Loucy (cell line): ENCODE measurements around the gene CISD2.
"Not testable (repeated sequence)": the region's sequence is repeated elsewhere in the genome, so short reads cannot be mapped to it uniquely, and the experiment has no call there.

ENCODE experiments used
- H2AFZ ChIP-seq: fragments of 200-600 bp; sonication (generic); 2 replicates; pipeline ENCODE4 v1.6.0; 2016; ENCODE audit warnings: antibody characterized with exemption, mild to moderate bottlenecking, low read length, moderate library complexity
- H3F3A ChIP-seq: fragments of 200-600 bp; 2 replicates; pipeline ENCODE4 v1.6.0; 2016; ENCODE audit warnings: antibody characterized with exemption, low read depth, mild to moderate bottlenecking
- H3K27me3 ChIP-seq: fragments of 200-600 bp; sonication (generic); 2 replicates; pipeline ENCODE4 v1.6.1; 2014; ENCODE audit warnings: low read length, mild to moderate bottlenecking; ENCODE audit not compliant: insufficient read depth, poor library complexity, severe bottlenecking
- H3K36me3 ChIP-seq: fragments of 200-600 bp; sonication (generic); 2 replicates; pipeline ENCODE4 v1.6.1; 2016; ENCODE audit warnings: low read length; ENCODE audit not compliant: insufficient read depth
- H3K4me1 ChIP-seq: fragments of 200-600 bp; sonication (generic); 2 replicates; pipeline ENCODE4 v1.5.1; 2014; ENCODE audit warnings: low read length, mild to moderate bottlenecking; ENCODE audit not compliant: insufficient read depth, poor library complexity, severe bottlenecking
- H3K4me2 ChIP-seq: fragments of 200-600 bp; sonication (generic); 2 replicates; pipeline ENCODE4 v1.6.0; 2014; ENCODE audit warnings: antibody characterized with exemption, low read length, low read depth, mild to moderate bottlenecking; ENCODE audit not compliant: poor library complexity, severe bottlenecking
- H3K4me3 ChIP-seq: fragments of 200-600 bp; sonication (generic); 2 replicates; pipeline ENCODE4 v1.5.1; 2014; ENCODE audit warnings: low read length, mild to moderate bottlenecking, mixed read lengths; ENCODE audit not compliant: poor library complexity, severe bottlenecking
- H3K79me2 ChIP-seq: fragments of 200-600 bp; sonication (generic); 2 replicates; pipeline ENCODE4 v1.6.1; 2014; ENCODE audit warnings: low read length; ENCODE audit not compliant: insufficient read depth
- H3K9ac ChIP-seq: fragments of 200-600 bp; sonication (generic); 2 replicates; pipeline ENCODE4 v1.6.0; 2014; ENCODE audit warnings: mild to moderate bottlenecking, low read depth, low read length, moderate library complexity; ENCODE audit not compliant: poor library complexity, severe bottlenecking
- H3K9me2 ChIP-seq: fragments of 200-600 bp; sonication (generic); replicated peaks from 2 replicates; pipeline ENCODE4 v1.6.1; 2016; ENCODE audit warnings: low read depth, low read length, mixed read lengths
- H3K9me3 ChIP-seq: fragments of 200-600 bp; sonication (generic); 2 replicates; pipeline ENCODE4 v1.6.1; 2014; ENCODE audit warnings: mild to moderate bottlenecking, antibody characterized with exemption, low read length, low read depth; ENCODE audit not compliant: insufficient read depth
- H4K20me1 ChIP-seq: fragments of 200-600 bp; sonication (generic); 2 replicates; pipeline ENCODE4 v1.6.0; 2014; ENCODE audit warnings: antibody characterized with exemption, low read length, mild to moderate bottlenecking; ENCODE audit not compliant: insufficient read depth, poor library complexity, severe bottlenecking
- EZH2phosphoT487 ChIP-seq: fragments of 200-600 bp; IDR thresholded peaks from 2 replicates; pipeline ENCODE4 v1.6.1; 2018; ENCODE audit warnings: antibody characterized with exemption, mild to moderate bottlenecking, moderate library complexity, borderline replicate concordance
- TF ChIP-seq, protein P1 (sequence below): fragments of 200-600 bp; sonication (generic); conservative IDR thresholded peaks from 2 replicates; pipeline ENCODE4 v1.5.1; 2014; ENCODE audit warnings: mild to moderate bottlenecking, antibody characterized with exemption, low read length

CISD2 gene

DNA sequence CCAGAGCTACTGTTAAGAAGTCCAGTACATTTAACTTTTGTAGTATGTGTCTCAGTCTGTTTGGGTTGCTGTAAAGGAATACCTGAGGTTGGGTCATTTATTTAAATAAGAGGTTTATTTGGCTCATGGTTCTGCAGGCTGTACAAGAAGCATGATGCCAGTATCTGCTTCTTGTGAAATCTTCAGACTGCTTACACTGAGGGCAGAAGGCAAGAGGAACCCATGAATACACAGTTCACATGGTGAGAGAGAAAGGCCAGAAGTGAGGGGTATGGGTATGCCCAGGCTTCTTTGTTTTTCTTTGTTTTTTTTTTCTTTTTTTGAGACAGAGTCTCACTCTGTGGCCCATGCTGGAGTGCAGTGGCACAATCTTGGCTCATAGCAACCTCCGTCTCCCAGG, 6.0 kb upstream of the CISD2 start:
- Histone ChIP-seq H2AFZ (no peak overlapping the region), H3K36me3 (no peaks in the 10 kb centered on the region), H3K4me2 (no peak overlapping the region), H3K4me3 (no peak overlapping the region), H3K27me3 (no peaks in the 10 kb centered on the region), H3K9me3 (peaks cover 9% of the 10 kb centered on the region), H3K9ac (no peak overlapping the region), H3K79me2 (peaks cover 49% of the 10 kb centered on the region), H3K9me2 (no peaks in the 10 kb centered on the region), H3F3A (no peaks in the 10 kb centered on the region), H4K20me1 (peaks cover 30% of the 10 kb centered on the region), H3K4me1 (peaks cover 36% of the 10 kb centered on the region)
- TF ChIP-seq EZH2phosphoT487 = no peak
- TF ChIP-seq, protein P1, sequence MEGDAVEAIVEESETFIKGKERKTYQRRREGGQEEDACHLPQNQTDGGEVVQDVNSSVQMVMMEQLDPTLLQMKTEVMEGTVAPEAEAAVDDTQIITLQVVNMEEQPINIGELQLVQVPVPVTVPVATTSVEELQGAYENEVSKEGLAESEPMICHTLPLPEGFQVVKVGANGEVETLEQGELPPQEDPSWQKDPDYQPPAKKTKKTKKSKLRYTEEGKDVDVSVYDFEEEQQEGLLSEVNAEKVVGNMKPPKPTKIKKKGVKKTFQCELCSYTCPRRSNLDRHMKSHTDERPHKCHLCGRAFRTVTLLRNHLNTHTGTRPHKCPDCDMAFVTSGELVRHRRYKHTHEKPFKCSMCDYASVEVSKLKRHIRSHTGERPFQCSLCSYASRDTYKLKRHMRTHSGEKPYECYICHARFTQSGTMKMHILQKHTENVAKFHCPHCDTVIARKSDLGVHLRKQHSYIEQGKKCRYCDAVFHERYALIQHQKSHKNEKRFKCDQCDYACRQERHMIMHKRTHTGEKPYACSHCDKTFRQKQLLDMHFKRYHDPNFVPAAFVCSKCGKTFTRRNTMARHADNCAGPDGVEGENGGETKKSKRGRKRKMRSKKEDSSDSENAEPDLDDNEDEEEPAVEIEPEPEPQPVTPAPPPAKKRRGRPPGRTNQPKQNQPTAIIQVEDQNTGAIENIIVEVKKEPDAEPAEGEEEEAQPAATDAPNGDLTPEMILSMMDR = no peak

DNA sequence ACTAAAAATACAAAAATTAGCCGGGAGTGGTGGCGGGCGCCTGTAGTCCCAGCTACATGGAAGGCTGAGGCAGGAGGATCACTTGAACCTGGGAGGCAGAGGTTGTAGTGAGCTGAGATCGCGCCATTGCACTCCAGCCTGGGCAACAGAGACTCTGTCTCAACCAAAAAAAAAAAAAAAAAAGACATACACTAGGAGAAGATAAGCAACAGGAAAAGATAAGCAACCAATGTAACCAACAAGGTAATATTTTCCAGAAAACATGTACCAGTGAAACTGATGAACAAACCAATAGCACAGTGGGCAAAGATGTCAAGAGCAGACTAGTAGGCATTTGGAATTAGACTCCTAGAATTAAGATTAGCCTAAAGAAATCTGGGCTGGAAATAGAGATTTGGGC, 3.5 kb upstream of the CISD2 start:
- H3K9me3 ChIP-seq, H3K27me3 ChIP-seq, H2AFZ ChIP-seq, H3K36me3 ChIP-seq, H3F3A ChIP-seq, H3K9me2 ChIP-seq: not testable (repeated sequence)
- Histone ChIP-seq H4K20me1 (peaks cover 34% of the 10 kb centered on the region), H3K79me2 (peaks cover 66% of the 10 kb centered on the region), H3K9ac (peak overlapping the region; percentile 71), H3K4me2 (peak overlapping the region; percentile 83), H3K4me1 (peaks cover 43% of the 10 kb centered on the region), H3K4me3 (peak overlapping the region; percentile 78)

DNA sequence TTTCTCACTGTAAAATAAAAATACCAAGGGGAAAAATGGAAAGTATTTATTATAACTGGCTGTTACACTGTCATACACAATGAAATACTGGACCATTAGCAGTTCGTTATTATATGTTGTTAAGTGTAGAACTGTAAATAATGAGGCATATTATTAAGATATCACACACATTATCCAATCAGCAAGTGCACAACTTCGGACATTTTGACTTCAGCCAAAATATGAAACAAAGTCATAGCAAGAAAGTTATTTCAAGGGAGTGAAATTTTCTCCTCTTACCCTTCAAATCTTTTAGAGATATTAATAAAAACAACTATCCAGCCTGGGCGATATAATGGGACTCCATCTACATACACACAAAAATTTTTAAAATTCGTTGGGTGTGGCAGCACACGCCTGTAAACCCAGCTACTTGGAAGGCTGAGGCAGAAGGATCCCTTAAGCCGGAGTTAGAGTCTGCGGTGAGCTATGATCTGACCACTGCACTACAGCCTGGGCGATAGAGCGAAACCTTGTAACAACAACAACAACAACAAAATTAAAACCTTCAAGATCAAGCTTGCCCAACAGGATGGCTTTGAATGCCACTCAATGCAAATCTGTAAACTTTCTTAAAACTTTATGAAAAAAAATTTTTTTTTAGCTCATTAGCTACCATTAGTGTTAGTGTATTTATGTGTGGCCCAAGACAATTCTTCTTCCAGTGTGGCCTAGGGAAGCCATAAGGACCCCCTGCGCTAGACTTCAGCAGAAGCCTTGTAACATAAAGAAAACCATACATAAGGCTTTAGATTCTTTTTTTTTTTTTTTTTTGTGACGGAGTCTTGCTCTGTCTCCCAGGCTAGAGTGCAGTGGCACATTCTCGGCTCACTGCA, 1.3 kb upstream of the CISD2 start:
- peaks cover 86% of the 10 kb centered on the region for H3K79me2 ChIP-seq
- peaks cover 5% of the 10 kb centered on the region; the same call in 1 of the 2 replicates for H3F3A ChIP-seq
- H3K9me2 ChIP-seq = no peaks in the 10 kb centered on the region
- H3K9me3 ChIP-seq = no peaks in the 10 kb centered on the region
- no peaks in the 10 kb centered on the region for H3K36me3 ChIP-seq
- peaks cover 50% of the 10 kb centered on the region for H4K20me1 ChIP-seq
- H3K27me3 ChIP-seq = no peaks in the 10 kb centered on the region
- peak overlapping the region; percentile 78 for H3K4me3 ChIP-seq
- peak overlapping the region; percentile 71 for H3K9ac ChIP-seq
- peaks cover 63% of the 10 kb centered on the region for H3K4me1 ChIP-seq
- no peak for TF ChIP-seq EZH2phosphoT487
- TF ChIP-seq, protein P1 = no peak
- H2AFZ ChIP-seq = no peak overlapping the region
- H3K4me2 ChIP-seq = peak overlapping the region; percentile 83
